HCT116 (cell line): ENCODE results near the gene PLEK2. TPM values are rescaled to one million over a fixed set of nuclear protein-coding genes. Genes with fewer than 3 reads are reported as not detected.

Experiments used
- ATAC-seq: fragments of 200-7000 bp; cut with Tn5 transposase; 2 replicates; pipeline ENCODE4 v1.9.1; 2020; ENCODE audit warnings: mild to moderate bottlenecking, moderate library complexity
- BruUV-seq: library from RNA; stranded (reverse); fragments of 400-500 nt; replicated peaks from 2 replicates; lab custom pipeline; 2021; lab: Mats Ljungman, UMichigan
- CTCF ChIA-PET: fragments of 300-600 bp; sonication (Branson Sonifier 250); formaldehyde crosslinking; loops from one replicate; lab custom pipeline; 2021; ENCODE audit warnings: antibody characterized with exemption; lab: Charles Lee
- POLR2A ChIA-PET: fragments of 300-600, 350-600 bp; sonication (Branson Sonifier 250); formaldehyde crosslinking; loops from one replicate; lab custom pipeline; 2021; ENCODE audit warnings: antibody characterized with exemption; lab: Charles Lee
- RAD21 ChIA-PET, 2 experiments: fragments of 300-600 bp; sonication (Branson Sonifier 250); formaldehyde crosslinking; loops; one replicate each; lab custom pipeline; 2023; ENCODE audit warnings: low total read pairs in 2 of 2; ENCODE audit not compliant: uncharacterized antibody in 2 of 2, unreplicated experiment in 2 of 2, low non-redundant PET in 1 of 2; lab: Charles Lee
- DNase-seq: peaks from one replicate; pipeline ENCODE4 v3.0.0-alpha.2; 2010; ENCODE audit warnings: low read depth, low spot score
- H2AFZ ChIP-seq: fragments of 200-600 bp; shearing (Covaris generic), sonication (generic); 2 replicates; pipeline ENCODE4 v1.6.1; 2017; ENCODE audit warnings: low read depth, mixed run types, mixed read lengths, antibody characterized with exemption, low read length; ENCODE audit not compliant: poor library complexity, severe bottlenecking
- H3K27ac ChIP-seq: 2 replicates; pipeline ENCODE4 v1.5.1; 2012; ENCODE audit warnings: low read depth, low read length
- H3K27me3 ChIP-seq: fragments of 200-600 bp; sonication (generic); 2 replicates; pipeline ENCODE4 v1.6.1; 2016; ENCODE audit warnings: mixed run types, low read length, mixed read lengths; ENCODE audit not compliant: insufficient read depth
- H3K36me3 ChIP-seq, 2 experiments: fragments of 200-500 bp in 1 of 2; fragments of 200-600 bp in 1 of 2; sonication (Bioruptor generic) in 1 of 2; sonication (generic) in 1 of 2; 2 replicates each; pipeline versions ENCODE4 v1.5.1 to v1.6.1; 2014 to 2016; ENCODE audit warnings: low read length in 2 of 2, inconsistent platforms in 1 of 2, mixed read lengths in 1 of 2, mixed run types in 1 of 2; ENCODE audit not compliant: insufficient read depth in 2 of 2, control insufficient read depth in 1 of 2
- H3K4me1 ChIP-seq, 2 experiments: fragments of 200-600 bp in 1 of 2; sonication (generic) in 1 of 2; 2 replicates each; pipeline versions ENCODE4 v1.5.1 to v1.6.1; 2012 to 2017; ENCODE audit warnings: low read length in 2 of 2, inconsistent platforms in 1 of 2, mild to moderate bottlenecking in 1 of 2, mixed read lengths in 1 of 2, mixed run types in 1 of 2, moderate library complexity in 1 of 2; ENCODE audit not compliant: insufficient read depth in 2 of 2, control insufficient read depth in 1 of 2
- H3K4me2 ChIP-seq: fragments of 200-600 bp; sonication (generic); 2 replicates; pipeline ENCODE4 v1.6.1; 2017; ENCODE audit warnings: mixed run types, low read length, mixed read lengths
- H3K4me3 ChIP-seq, 2 experiments: fragments of 200-600 bp in 1 of 2; sonication (generic) in 1 of 2; replicated peaks in 1 of 2; 2 replicates each; pipeline ENCODE4 v1.5.1; 2011 to 2016; ENCODE audit warnings: low read length in 2 of 2, control low read depth in 1 of 2, low read depth in 1 of 2, mild to moderate bottlenecking in 1 of 2, mixed read lengths in 1 of 2, mixed run types in 1 of 2
- H3K79me2 ChIP-seq: fragments of 200-600 bp; sonication (generic); 2 replicates; pipeline ENCODE4 v1.6.1; 2017; ENCODE audit warnings: mild to moderate bottlenecking, mixed run types, low read length, moderate library complexity, mixed read lengths; ENCODE audit not compliant: insufficient read depth
- H3K9ac ChIP-seq: fragments of 200-600 bp; sonication (generic); 2 replicates; pipeline ENCODE4 v1.6.1; 2016; ENCODE audit warnings: low read length, mixed read lengths
- H3K9me2 ChIP-seq: fragments of 200-600 bp; sonication (generic), shearing (Covaris generic); 2 replicates; pipeline ENCODE4 v1.6.1; 2017; ENCODE audit warnings: mixed run types, mild to moderate bottlenecking, moderate library complexity; ENCODE audit not compliant: insufficient read depth
- H3K9me3 ChIP-seq, 2 experiments: fragments of 200-500 bp in 1 of 2; fragments of 200-600 bp in 1 of 2; sonication (Bioruptor generic) in 1 of 2; sonication (generic) in 1 of 2; 2 replicates each; pipeline ENCODE4 v1.6.1; 2014 to 2017; ENCODE audit warnings: low read length in 2 of 2, mixed read lengths in 2 of 2, inconsistent platforms in 1 of 2, low read depth in 1 of 2, mild to moderate bottlenecking in 1 of 2, mixed run types in 1 of 2, moderate library complexity in 1 of 2; ENCODE audit not compliant: control insufficient read depth in 1 of 2, insufficient read depth in 1 of 2
- H4K20me1 ChIP-seq: fragments of 200-600 bp; sonication (generic), shearing (Covaris generic); 2 replicates; pipeline ENCODE4 v1.6.1; 2017; ENCODE audit warnings: mixed run types, mild to moderate bottlenecking, moderate library complexity; ENCODE audit not compliant: insufficient read depth
- CBX3 ChIP-seq: IDR thresholded peaks from 2 replicates; pipeline ENCODE4 v1.6.1; 2012; ENCODE audit warnings: low read depth
- CEBPB ChIP-seq: IDR thresholded peaks from 2 replicates; pipeline ENCODE4 v1.6.1; 2012; ENCODE audit warnings: low read depth
- EGR1 ChIP-seq: IDR thresholded peaks from 2 replicates; pipeline ENCODE4 v1.6.1; 2012; ENCODE audit warnings: low read depth
- ELF1 ChIP-seq: IDR thresholded peaks from 2 replicates; pipeline ENCODE4 v1.6.1; 2012; ENCODE audit warnings: low read depth, borderline replicate concordance
- JUND ChIP-seq: IDR thresholded peaks from 2 replicates; pipeline ENCODE4 v1.6.1; 2012
- POLR2AphosphoS5 ChIP-seq: IDR thresholded peaks from 2 replicates; pipeline ENCODE4 v1.6.1; 2011; ENCODE audit warnings: mild to moderate bottlenecking, low read depth, low read length, moderate library complexity
- RAD21 ChIP-seq: IDR thresholded peaks from 2 replicates; pipeline ENCODE4 v1.6.1; 2012; ENCODE audit warnings: low read depth, mild to moderate bottlenecking
- SIN3A ChIP-seq: IDR thresholded peaks from 2 replicates; pipeline ENCODE4 v1.6.1; 2012; ENCODE audit warnings: low read depth
- SRF ChIP-seq: IDR thresholded peaks from 2 replicates; pipeline ENCODE4 v1.6.1; 2012; ENCODE audit warnings: low read depth
- ZFX ChIP-seq: fragments of 450-650 bp; IDR thresholded peaks from 2 replicates; pipeline ENCODE4 v1.6.1; 2017
- ZNF274 ChIP-seq: fragments of 200-500 bp; sonication (Bioruptor generic); IDR thresholded peaks from 2 replicates; pipeline ENCODE4 v1.6.1; 2014; ENCODE audit warnings: mild to moderate bottlenecking, low read depth, low read length, inconsistent platforms
- intact Hi-C: fragments of 100-400 bp; cut with micrococcal nuclease; formaldehyde crosslinking; loops from 2 replicates; pipeline ENCODE4 v1.10.0; 2022
- total RNA-seq: library from RNA; stranded (reverse); gene quantifications from one replicate; pipeline ENCODE4 v1.2.1, GENCODE V29; 2021; ENCODE audit not compliant: unreplicated experiment
- TF ChIP-seq, protein P1 (sequence below): IDR thresholded peaks from 2 replicates; pipeline ENCODE4 v1.6.1; 2011; ENCODE audit warnings: mild to moderate bottlenecking, low read length, moderate library complexity; ENCODE audit not compliant: insufficient replicate concordance; ENCODE audit errors: extremely low read depth
- TF ChIP-seq, protein P2 (sequence below): IDR thresholded peaks from 2 replicates; pipeline ENCODE4 v1.6.1; 2012; ENCODE audit warnings: low read depth
- TF ChIP-seq, protein P3 (sequence below): IDR thresholded peaks from 2 replicates; pipeline ENCODE4 v1.6.1; 2012
- TF ChIP-seq, protein P4 (sequence below), 3 experiments: fragments of 200-600 bp in 1 of 3; sonication (generic) in 1 of 3; IDR thresholded peaks in 2 of 3; conservative IDR thresholded peaks in 1 of 3; 2 replicates each; pipeline ENCODE4 v1.5.1; 2012 to 2017; ENCODE audit warnings: low read depth in 2 of 3, low read length in 2 of 3, antibody characterized with exemption in 1 of 3, borderline replicate concordance in 1 of 3, control low read depth in 1 of 3, mild to moderate bottlenecking in 1 of 3, mixed read lengths in 1 of 3, mixed run types in 1 of 3, moderate library complexity in 1 of 3; ENCODE audit not compliant: insufficient read depth in 1 of 3

The PLEK2 gene
- total RNA-seq, 1 experiment from 2014 or later, result 67.6 TPM

DNA sequence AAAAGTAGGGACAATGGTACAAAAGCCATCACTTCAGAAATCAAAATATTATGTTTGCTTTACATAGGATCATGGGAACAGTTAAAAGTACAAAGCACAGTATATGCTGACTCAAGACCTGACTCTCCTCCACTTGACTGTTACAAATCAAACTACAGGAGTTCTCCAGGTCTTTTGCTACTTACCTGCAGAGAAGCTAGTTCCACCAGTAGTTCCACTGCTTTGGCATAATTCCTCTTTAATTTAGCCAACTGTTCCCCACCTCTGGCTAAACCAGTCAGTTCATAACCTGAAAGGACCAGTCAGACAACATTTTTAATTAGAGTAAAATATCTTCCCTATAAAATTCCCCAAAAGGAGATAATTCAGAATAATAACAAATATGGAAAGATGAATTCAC is 66.4 kb downstream of the PLEK2 start:
- ChIA-PET POLR2A (no interaction called here), RAD21 (no interaction called here), CTCF (interaction anchor here (1.1 kb wide), 1 partner anchor 60 kb away, joined by 6 read pairs; no protein-coding TSS in a partner anchor)
- H3K36me3 ChIP-seq, result peaks cover 8 to 16% of the 10 kb centered on the region in 2 experiments; a peak in 2 of 4 replicates
- H3K9me3 ChIP-seq, result no peaks in the 10 kb centered on the region
- H3K9ac ChIP-seq, result no peak overlapping the region
- no peak overlapping the region for H2AFZ ChIP-seq
- no peak overlapping the region for H3K4me3 ChIP-seq
- no peak for DNase-seq
- intact Hi-C loops, result no loop called here
- H4K20me1 ChIP-seq, result no peaks in the 10 kb centered on the region
- no peak overlapping the region for H3K27ac ChIP-seq
- no peaks in the 10 kb centered on the region for H3K9me2 ChIP-seq
- no peak overlapping the region for H3K4me2 ChIP-seq
- no peak for ATAC-seq
- no peaks in the 10 kb centered on the region for H3K4me1 ChIP-seq
- no peaks in the 10 kb centered on the region for H3K79me2 ChIP-seq
- no peaks in the 10 kb centered on the region for H3K27me3 ChIP-seq
- TF ChIP-seq, protein P1, sequence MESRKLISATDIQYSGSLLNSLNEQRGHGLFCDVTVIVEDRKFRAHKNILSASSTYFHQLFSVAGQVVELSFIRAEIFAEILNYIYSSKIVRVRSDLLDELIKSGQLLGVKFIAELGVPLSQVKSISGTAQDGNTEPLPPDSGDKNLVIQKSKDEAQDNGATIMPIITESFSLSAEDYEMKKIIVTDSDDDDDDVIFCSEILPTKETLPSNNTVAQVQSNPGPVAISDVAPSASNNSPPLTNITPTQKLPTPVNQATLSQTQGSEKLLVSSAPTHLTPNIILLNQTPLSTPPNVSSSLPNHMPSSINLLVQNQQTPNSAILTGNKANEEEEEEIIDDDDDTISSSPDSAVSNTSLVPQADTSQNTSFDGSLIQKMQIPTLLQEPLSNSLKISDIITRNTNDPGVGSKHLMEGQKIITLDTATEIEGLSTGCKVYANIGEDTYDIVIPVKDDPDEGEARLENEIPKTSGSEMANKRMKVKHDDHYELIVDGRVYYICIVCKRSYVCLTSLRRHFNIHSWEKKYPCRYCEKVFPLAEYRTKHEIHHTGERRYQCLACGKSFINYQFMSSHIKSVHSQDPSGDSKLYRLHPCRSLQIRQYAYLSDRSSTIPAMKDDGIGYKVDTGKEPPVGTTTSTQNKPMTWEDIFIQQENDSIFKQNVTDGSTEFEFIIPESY, result no peak
- no peak for TF ChIP-seq EGR1
- no peak for TF ChIP-seq SIN3A
- TF ChIP-seq CEBPB, result no peak
- no peak for TF ChIP-seq CBX3
- TF ChIP-seq, protein P2, sequence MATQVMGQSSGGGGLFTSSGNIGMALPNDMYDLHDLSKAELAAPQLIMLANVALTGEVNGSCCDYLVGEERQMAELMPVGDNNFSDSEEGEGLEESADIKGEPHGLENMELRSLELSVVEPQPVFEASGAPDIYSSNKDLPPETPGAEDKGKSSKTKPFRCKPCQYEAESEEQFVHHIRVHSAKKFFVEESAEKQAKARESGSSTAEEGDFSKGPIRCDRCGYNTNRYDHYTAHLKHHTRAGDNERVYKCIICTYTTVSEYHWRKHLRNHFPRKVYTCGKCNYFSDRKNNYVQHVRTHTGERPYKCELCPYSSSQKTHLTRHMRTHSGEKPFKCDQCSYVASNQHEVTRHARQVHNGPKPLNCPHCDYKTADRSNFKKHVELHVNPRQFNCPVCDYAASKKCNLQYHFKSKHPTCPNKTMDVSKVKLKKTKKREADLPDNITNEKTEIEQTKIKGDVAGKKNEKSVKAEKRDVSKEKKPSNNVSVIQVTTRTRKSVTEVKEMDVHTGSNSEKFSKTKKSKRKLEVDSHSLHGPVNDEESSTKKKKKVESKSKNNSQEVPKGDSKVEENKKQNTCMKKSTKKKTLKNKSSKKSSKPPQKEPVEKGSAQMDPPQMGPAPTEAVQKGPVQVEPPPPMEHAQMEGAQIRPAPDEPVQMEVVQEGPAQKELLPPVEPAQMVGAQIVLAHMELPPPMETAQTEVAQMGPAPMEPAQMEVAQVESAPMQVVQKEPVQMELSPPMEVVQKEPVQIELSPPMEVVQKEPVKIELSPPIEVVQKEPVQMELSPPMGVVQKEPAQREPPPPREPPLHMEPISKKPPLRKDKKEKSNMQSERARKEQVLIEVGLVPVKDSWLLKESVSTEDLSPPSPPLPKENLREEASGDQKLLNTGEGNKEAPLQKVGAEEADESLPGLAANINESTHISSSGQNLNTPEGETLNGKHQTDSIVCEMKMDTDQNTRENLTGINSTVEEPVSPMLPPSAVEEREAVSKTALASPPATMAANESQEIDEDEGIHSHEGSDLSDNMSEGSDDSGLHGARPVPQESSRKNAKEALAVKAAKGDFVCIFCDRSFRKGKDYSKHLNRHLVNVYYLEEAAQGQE, result no peak
- no peak for TF ChIP-seq ZFX
- no peak for TF ChIP-seq ELF1
- no peak for TF ChIP-seq ZNF274
- no peak for TF ChIP-seq POLR2AphosphoS5
- TF ChIP-seq, protein P3, sequence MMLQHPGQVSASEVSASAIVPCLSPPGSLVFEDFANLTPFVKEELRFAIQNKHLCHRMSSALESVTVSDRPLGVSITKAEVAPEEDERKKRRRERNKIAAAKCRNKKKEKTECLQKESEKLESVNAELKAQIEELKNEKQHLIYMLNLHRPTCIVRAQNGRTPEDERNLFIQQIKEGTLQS, result no peak
- no peak for TF ChIP-seq RAD21
- TF ChIP-seq, protein P4, sequence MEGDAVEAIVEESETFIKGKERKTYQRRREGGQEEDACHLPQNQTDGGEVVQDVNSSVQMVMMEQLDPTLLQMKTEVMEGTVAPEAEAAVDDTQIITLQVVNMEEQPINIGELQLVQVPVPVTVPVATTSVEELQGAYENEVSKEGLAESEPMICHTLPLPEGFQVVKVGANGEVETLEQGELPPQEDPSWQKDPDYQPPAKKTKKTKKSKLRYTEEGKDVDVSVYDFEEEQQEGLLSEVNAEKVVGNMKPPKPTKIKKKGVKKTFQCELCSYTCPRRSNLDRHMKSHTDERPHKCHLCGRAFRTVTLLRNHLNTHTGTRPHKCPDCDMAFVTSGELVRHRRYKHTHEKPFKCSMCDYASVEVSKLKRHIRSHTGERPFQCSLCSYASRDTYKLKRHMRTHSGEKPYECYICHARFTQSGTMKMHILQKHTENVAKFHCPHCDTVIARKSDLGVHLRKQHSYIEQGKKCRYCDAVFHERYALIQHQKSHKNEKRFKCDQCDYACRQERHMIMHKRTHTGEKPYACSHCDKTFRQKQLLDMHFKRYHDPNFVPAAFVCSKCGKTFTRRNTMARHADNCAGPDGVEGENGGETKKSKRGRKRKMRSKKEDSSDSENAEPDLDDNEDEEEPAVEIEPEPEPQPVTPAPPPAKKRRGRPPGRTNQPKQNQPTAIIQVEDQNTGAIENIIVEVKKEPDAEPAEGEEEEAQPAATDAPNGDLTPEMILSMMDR (IDR thresholded peaks at IDR 0.05 in 2 of 3, conservative IDR thresholded peaks at IDR 0.05 in 1 of 3; ENCODE audit: borderline replicate concordance in 1 of 3, insufficient read depth in 1 of 3, low read depth in 2 of 3, low read length in 2 of 3), result no peak
- TF ChIP-seq JUND, result no peak
- no peak for TF ChIP-seq SRF
- no TSS peak for BruUV-seq
